ENCODE measurements around the gene DNAH3. TPM values are rescaled to one million over a fixed set of nuclear protein-coding genes. Genes with fewer than 3 reads are reported as not detected.
"Not testable (repeated sequence)": the region's sequence is repeated elsewhere in the genome, so short reads cannot be mapped to it uniquely, and the experiment has no call there.

The DNAH3 gene
- total and polyA plus RNA-seq, 4 donors, result not detected

GRCh38 chr16:21100447-21100846 lies 50.2 kb downstream of the DNAH3 start:
- no peak overlapping the region for H3K4me3 ChIP-seq (ENCODE audit: low read length in 2 of 2)
- H3K36me3 ChIP-seq (ENCODE audit: control insufficient read depth in 1 of 2, insufficient read depth in 2 of 2, low read length in 1 of 2), result no peaks in the 10 kb centered on the region
- intact Hi-C loops (cut with DNase I), result no loop called here
- H3K4me1 ChIP-seq (ENCODE audit: control insufficient read depth in 1 of 2, insufficient read depth in 2 of 2, low read length in 2 of 2), result no peaks in the 10 kb centered on the region
- H3K27ac ChIP-seq (ENCODE audit: low read depth in 1 of 2, low read length in 2 of 2), result no peak overlapping the region
- DNase-seq (no peak), ATAC-seq (ENCODE audit: low FRiP score) (no peak)
- 40 to 51% methylated on average over 4 of the region's 4 CpGs for WGBS, 2 donors
- no peaks in the 10 kb centered on the region for H3K9me3 ChIP-seq (ENCODE audit: control insufficient read depth, low read length)
- no peaks in the 10 kb centered on the region for H3K27me3 ChIP-seq (ENCODE audit: control insufficient read depth in 1 of 2, insufficient read depth in 2 of 2, low read length in 1 of 2)

DNA sequence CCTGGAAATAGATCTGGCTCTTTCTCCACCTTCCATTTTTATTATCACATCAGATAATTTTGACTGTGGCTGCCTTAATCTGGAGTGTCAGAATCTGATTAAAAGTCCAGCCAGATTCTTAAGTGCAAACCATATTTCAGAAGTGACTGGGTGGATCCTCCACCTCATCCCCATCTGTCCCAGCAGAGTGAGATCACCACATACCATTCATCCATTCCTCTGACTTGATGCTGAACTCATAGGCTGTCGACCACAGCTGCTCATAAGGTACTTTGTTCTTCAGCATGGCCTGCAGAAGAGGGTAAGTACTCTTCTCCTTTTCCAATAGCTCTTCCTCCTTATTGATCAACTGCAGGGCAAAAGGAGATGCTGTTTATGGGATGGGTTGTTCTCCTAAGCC lies 53.5 kb downstream of the DNAH3 start:
- no peak for ATAC-seq (ENCODE audit: low FRiP score)
- WGBS, 2 donors, result 55 to 57% methylated on average over 1 of the region's 1 CpG

GRCh38 chr16:21094719-21095118 lies 55.9 kb downstream of the DNAH3 start:
- H3K36me3 ChIP-seq (ENCODE audit: control insufficient read depth in 1 of 2, insufficient read depth in 2 of 2, low read length in 1 of 2); ATAC-seq (ENCODE audit: low FRiP score); H3K27me3 ChIP-seq (ENCODE audit: control insufficient read depth in 1 of 2, insufficient read depth in 2 of 2, low read length in 1 of 2); H3K4me3 ChIP-seq (ENCODE audit: low read length in 2 of 2); H3K9me3 ChIP-seq (ENCODE audit: control insufficient read depth, low read length); H3K27ac ChIP-seq (ENCODE audit: low read depth in 1 of 2, low read length in 2 of 2); intact Hi-C loops (cut with DNase I); H3K4me1 ChIP-seq (ENCODE audit: control insufficient read depth in 1 of 2, insufficient read depth in 2 of 2, low read length in 2 of 2); DNase-seq: not testable (repeated sequence)
- WGBS, 2 donors, result 74 to 83% methylated on average over 2 of the region's 2 CpGs

More for the DNA sequence above, 53.5 kb downstream of the DNAH3 start:
- Histone ChIP-seq H3K36me3 (ENCODE audit: control insufficient read depth in 1 of 2, insufficient read depth in 2 of 2, low read length in 1 of 2) (no peaks in the 10 kb centered on the region), H3K4me1 (ENCODE audit: control insufficient read depth in 1 of 2, insufficient read depth in 2 of 2, low read length in 2 of 2) (no peaks in the 10 kb centered on the region), H3K27me3 (ENCODE audit: control insufficient read depth in 1 of 2, insufficient read depth in 2 of 2, low read length in 1 of 2) (no peaks in the 10 kb centered on the region), H3K27ac (ENCODE audit: low read depth in 1 of 2, low read length in 2 of 2) (no peak overlapping the region), H3K4me3 (ENCODE audit: low read length in 2 of 2) (no peak overlapping the region), H3K9me3 (ENCODE audit: control insufficient read depth, low read length) (no peaks in the 10 kb centered on the region)
- intact Hi-C loops (cut with DNase I), result no loop called here
- DNase-seq, result no peak

DNA sequence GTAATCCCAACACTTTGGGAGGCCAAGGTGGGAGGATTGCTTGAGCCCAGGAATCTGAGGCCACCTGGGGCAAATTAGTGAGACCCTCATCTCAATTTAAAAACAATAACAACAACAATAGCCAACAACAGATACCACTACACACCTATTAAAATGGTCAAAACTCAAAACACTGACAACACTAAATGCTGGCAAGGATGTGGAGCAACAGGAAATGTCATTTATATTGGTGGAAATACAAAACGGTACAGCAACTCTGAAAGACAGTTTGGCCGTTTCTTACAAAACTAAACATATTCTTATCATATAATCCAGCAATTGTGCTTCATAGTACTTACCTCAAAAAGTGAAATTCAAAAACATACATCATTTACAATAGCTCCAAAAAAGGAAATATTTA lies 57.7 kb downstream of the DNAH3 start:
- DNase-seq (no peak), ATAC-seq (ENCODE audit: low FRiP score) (no peak)
- WGBS, 2 donors, result 62 to 67% methylated on average over 2 of the region's 2 CpGs
- H3K27ac ChIP-seq (ENCODE audit: low read depth in 1 of 2, low read length in 2 of 2), result no peak overlapping the region
- no peaks in the 10 kb centered on the region for H3K9me3 ChIP-seq (ENCODE audit: control insufficient read depth, low read length)
- H3K36me3 ChIP-seq (ENCODE audit: control insufficient read depth in 1 of 2, insufficient read depth in 2 of 2, low read length in 1 of 2), result no peaks in the 10 kb centered on the region
- no peaks in the 10 kb centered on the region for H3K4me1 ChIP-seq (ENCODE audit: control insufficient read depth in 1 of 2, insufficient read depth in 2 of 2, low read length in 2 of 2)
- H3K4me3 ChIP-seq (ENCODE audit: low read length in 2 of 2), result no peak overlapping the region
- H3K27me3 ChIP-seq (ENCODE audit: control insufficient read depth in 1 of 2, insufficient read depth in 2 of 2, low read length in 1 of 2), result no peaks in the 10 kb centered on the region
- intact Hi-C loops (cut with DNase I), result no loop called here

- H3K4me1 ChIP-seq (ENCODE audit: control insufficient read depth in 1 of 2, insufficient read depth in 2 of 2, low read length in 2 of 2), result no peaks in the 10 kb centered on the region
- no peaks in the 10 kb centered on the region for H3K36me3 ChIP-seq (ENCODE audit: control insufficient read depth in 1 of 2, insufficient read depth in 2 of 2, low read length in 1 of 2)
- H3K9me3 ChIP-seq (ENCODE audit: control insufficient read depth, low read length), result no peaks in the 10 kb centered on the region
- no peak overlapping the region for H3K4me3 ChIP-seq (ENCODE audit: low read length in 2 of 2)
- no peaks in the 10 kb centered on the region for H3K27me3 ChIP-seq (ENCODE audit: control insufficient read depth in 1 of 2, insufficient read depth in 2 of 2, low read length in 1 of 2)
- intact Hi-C loops (cut with DNase I), result loop anchor here in 1 of 2 donors (10.0 kb wide), 1 partner anchor 216 kb away; no protein-coding TSS in a partner anchor
- no peak for DNase-seq
- H3K27ac ChIP-seq (ENCODE audit: low read depth in 1 of 2, low read length in 2 of 2), result no peak overlapping the region
- ATAC-seq (ENCODE audit: low FRiP score), result no peak
- WGBS, 2 donors, result 21 to 23% methylated on average over 3 of the region's 3 CpGs
These were observed 61.8 kb downstream of the DNAH3 start for GRCh38 chr16:21088646-21089538.

DNA sequence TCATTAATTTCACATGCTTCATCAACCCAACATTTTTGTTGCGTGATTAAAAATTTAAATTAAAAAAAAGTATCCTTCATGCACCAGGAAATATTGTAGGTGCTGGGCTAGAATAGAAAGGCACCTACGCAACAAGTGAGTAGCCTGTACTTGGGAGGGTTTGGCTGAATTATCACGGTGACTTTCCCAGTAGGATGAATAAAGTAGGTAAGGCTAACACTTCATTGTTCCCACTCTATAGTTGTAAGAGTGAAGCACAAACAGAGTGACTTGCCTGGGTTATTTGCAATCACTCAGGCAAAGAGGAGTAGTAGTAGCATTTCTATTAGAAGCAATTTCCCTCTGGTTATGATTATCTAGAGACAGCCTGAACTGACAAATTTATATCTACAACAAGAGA lies 62.5 kb downstream of the DNAH3 start:
- 93 to 96% methylated on average over 3 of the region's 3 CpGs for WGBS, 2 donors
- H3K27ac ChIP-seq (ENCODE audit: low read depth in 1 of 2, low read length in 2 of 2), result no peak overlapping the region
- intact Hi-C loops (cut with DNase I), result loop anchor here in 1 of 2 donors (10.0 kb wide), 1 partner anchor 217 kb away; no protein-coding TSS in a partner anchor

DNA sequence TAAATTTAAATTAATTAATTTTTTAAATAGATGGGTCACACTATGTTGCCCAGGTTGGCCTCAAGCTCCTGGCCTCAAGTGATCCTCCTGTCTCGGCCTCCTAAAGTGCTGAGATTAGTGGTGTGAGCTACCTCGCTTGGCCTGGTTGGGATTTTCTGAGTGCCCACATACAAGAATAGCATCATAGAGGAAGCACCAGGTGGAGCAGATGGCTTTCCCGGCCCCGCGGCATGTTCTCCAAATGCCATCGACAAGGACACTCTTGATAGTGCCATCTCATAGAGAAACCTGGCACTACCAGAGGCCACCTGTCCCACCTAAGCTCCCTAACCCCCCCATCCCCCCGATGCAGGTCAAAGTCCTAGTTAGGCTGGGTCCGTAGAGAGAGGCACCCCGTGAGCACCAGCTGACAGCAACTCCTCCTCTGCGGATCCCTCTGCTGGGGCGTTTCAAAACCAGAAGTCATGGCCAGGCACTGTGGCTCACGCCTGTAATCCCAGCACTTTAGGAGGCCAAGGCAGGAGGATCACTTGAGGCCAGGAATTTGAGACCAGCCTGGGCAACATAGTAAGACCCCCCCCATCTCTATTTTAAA lies 65.9 kb downstream of the DNAH3 start:
- H3K36me3 ChIP-seq (ENCODE audit: control insufficient read depth in 1 of 2, insufficient read depth in 2 of 2, low read length in 1 of 2), result no peaks in the 10 kb centered on the region
- H3K27ac ChIP-seq (ENCODE audit: low read depth in 1 of 2, low read length in 2 of 2), result no peak overlapping the region
- no peaks in the 10 kb centered on the region for H3K9me3 ChIP-seq (ENCODE audit: control insufficient read depth, low read length)
- DNase-seq, result no peak
- H3K4me1 ChIP-seq (ENCODE audit: control insufficient read depth in 1 of 2, insufficient read depth in 2 of 2, low read length in 2 of 2), result no peaks in the 10 kb centered on the region
- no peak for ATAC-seq (ENCODE audit: low FRiP score)
- H3K27me3 ChIP-seq (ENCODE audit: control insufficient read depth in 1 of 2, insufficient read depth in 2 of 2, low read length in 1 of 2), result no peaks in the 10 kb centered on the region
- 89% methylated on average over 12 of the region's 12 CpGs for WGBS, 2 donors
- intact Hi-C loops (cut with DNase I), result loop anchor here (2.0 to 10.0 kb wide), 5 partner anchors 220 to 282 kb away; partner anchors contain the start of genes ERI2 (in 1 of the 2) and REXO5 (in 1 of the 2)
- no peak overlapping the region for H3K4me3 ChIP-seq (ENCODE audit: low read length in 2 of 2)

More for the DNA sequence above, 62.5 kb downstream of the DNAH3 start:
- DNase-seq (no peak), ATAC-seq (ENCODE audit: low FRiP score) (no peak)
- H3K4me1 ChIP-seq (ENCODE audit: control insufficient read depth in 1 of 2, insufficient read depth in 2 of 2, low read length in 2 of 2), result no peaks in the 10 kb centered on the region
- no peak overlapping the region for H3K4me3 ChIP-seq (ENCODE audit: low read length in 2 of 2)
- no peaks in the 10 kb centered on the region for H3K36me3 ChIP-seq (ENCODE audit: control insufficient read depth in 1 of 2, insufficient read depth in 2 of 2, low read length in 1 of 2)
- no peaks in the 10 kb centered on the region for H3K9me3 ChIP-seq (ENCODE audit: control insufficient read depth, low read length)
- no peaks in the 10 kb centered on the region for H3K27me3 ChIP-seq (ENCODE audit: control insufficient read depth in 1 of 2, insufficient read depth in 2 of 2, low read length in 1 of 2)

DNA sequence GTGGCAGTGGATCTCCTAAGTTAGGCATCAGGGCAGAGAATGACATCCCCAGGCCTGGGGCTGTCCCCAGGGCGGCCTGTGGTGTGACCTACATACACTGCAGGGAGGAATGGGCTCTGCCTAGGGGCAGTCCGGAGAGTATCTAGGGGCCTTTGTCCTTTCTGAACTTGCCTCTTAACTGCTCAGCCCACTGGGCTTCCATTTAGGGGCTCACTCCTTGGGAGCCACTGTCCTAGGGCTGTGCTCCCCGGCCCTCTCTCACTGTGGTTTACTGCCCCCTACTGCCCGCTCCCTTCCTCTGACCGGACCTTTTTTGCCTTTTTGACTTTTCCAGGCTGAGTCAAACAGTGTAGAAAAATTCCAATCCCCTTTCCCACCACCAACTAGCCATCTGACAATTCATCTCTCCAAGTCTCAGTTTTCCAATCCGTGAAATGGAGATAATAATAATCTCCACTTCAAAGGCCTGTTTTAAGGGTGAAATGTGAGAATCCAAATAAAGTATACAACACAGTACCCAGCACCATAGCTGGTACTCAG lies 66.8 kb downstream of the DNAH3 start:
- ATAC-seq (ENCODE audit: low FRiP score) (peak; percentile 86), DNase-seq (peak; percentile 69 to 88)
- Histone ChIP-seq H3K4me1 (ENCODE audit: control insufficient read depth in 1 of 2, insufficient read depth in 2 of 2, low read length in 2 of 2) (no peaks in the 10 kb centered on the region), H3K36me3 (ENCODE audit: control insufficient read depth in 1 of 2, insufficient read depth in 2 of 2, low read length in 1 of 2) (no peaks in the 10 kb centered on the region), H3K4me3 (ENCODE audit: low read length in 2 of 2) (no peak overlapping the region), H3K9me3 (ENCODE audit: control insufficient read depth, low read length) (no peaks in the 10 kb centered on the region), H3K27ac (ENCODE audit: low read depth in 1 of 2, low read length in 2 of 2) (no peak overlapping the region), H3K27me3 (ENCODE audit: control insufficient read depth in 1 of 2, insufficient read depth in 2 of 2, low read length in 1 of 2) (no peaks in the 10 kb centered on the region)
- WGBS, 2 donors, result 41 to 43% methylated on average over 6 of the region's 6 CpGs
- intact Hi-C loops (cut with DNase I), result loop anchor here (2.0 to 10.0 kb wide), 5 partner anchors 221 to 281 kb away; partner anchors contain the start of genes ERI2 (in 1 of the 2) and REXO5 (in 1 of the 2)

Data from aorta (tissue), 5 donors.